ENCODE measurements around the gene TLX1.

Gene TLX1

DNA sequence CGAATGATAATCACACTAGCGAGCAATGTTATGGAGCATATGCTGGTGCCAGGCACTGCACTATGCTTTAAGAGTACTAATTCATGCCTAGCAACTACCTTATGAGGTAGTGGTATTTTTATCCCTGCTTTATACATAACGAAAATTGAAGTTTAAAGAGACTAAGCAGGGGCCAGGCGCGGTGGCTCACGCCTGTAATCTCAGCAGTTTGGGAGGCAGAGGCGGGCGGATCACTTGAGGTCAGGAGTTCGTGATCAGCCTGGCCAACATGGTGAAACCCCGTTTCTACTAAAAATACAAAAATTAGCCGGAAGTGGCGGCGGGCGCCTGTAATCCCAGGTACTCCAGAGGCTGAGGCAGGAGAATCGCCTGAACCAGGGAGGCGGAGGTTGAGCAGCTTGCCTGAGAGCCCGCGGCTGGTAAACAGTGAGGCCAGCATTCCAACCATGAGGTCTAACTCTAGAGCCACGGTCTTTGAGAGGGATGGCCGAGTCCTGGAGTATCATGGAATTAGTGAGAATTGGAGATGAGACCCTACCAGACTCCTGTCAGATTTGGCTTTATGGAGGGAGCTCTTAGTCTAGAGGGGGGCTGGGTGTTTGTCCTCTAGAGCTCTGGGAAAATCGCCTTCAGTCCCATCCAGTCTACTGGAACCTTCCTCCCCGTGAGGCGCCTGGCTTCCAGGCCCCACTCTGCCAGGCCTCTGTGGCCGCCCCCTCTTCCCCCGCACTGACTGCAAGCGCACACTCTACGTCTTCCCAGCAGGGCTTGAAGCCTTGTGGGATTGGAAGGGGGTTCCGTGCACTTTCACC, 11.6 kb downstream of the TLX1 start:
- Histone ChIP-seq H3K9me3 (ENCODE audit: control insufficient read depth, insufficient read depth, low read length) (no peaks in the 10 kb centered on the region), H3F3A (ENCODE audit: control insufficient read depth, insufficient read depth) (no peaks in the 10 kb centered on the region), H3K9me2 (replicated peaks; ENCODE audit: control insufficient read depth, low read length) (no peaks in the 10 kb centered on the region), H3K4me3 (ENCODE audit: low read length) (no peak overlapping the region), H3K36me3 (ENCODE audit: control insufficient read depth, low read length) (no peaks in the 10 kb centered on the region), H4K20me1 (ENCODE audit: control insufficient read depth, insufficient read depth, low read depth, low read length) (no peaks in the 10 kb centered on the region), H3K4me1 (ENCODE audit: control insufficient read depth, low read length) (peaks cover 9% of the 10 kb centered on the region), H3K27me3 (ENCODE audit: control insufficient read depth, low read length) (peaks cover 80% of the 10 kb centered on the region), H3K79me2 (ENCODE audit: control insufficient read depth, low read length) (no peaks in the 10 kb centered on the region), H3K4me2 (ENCODE audit: low read length) (peak overlapping the region; percentile 30; the same call in 1 of the 2 replicates), H3K27ac (ENCODE audit: low read depth, low read length) (no peak overlapping the region)
- TF ChIP-seq EZH2phosphoT487 (IDR thresholded peaks at IDR 0.05; ENCODE audit: borderline replicate concordance, low read length) (no peak), CTCF (IDR thresholded peaks at IDR 0.05; ENCODE audit: low read depth, low read length, poor library complexity, severe bottlenecking) (no peak)

GRCh38 chr10:101143345-101143630, 12.2 kb downstream of the TLX1 start:
- no peaks in the 10 kb centered on the region for H4K20me1 ChIP-seq (ENCODE audit: control insufficient read depth, insufficient read depth, low read depth, low read length)
- H3K27me3 ChIP-seq (ENCODE audit: control insufficient read depth, low read length) = peaks cover 75% of the 10 kb centered on the region
- H3K4me3 ChIP-seq (ENCODE audit: low read length) = no peak overlapping the region
- no peak overlapping the region for H3K27ac ChIP-seq (ENCODE audit: low read depth, low read length)
- TF ChIP-seq CTCF (IDR thresholded peaks at IDR 0.05; ENCODE audit: low read depth, low read length, poor library complexity, severe bottlenecking) (no peak), EZH2phosphoT487 (IDR thresholded peaks at IDR 0.05; ENCODE audit: borderline replicate concordance, low read length) (no peak)
- no peaks in the 10 kb centered on the region for H3F3A ChIP-seq (ENCODE audit: control insufficient read depth, insufficient read depth)
- H3K4me1 ChIP-seq (ENCODE audit: control insufficient read depth, low read length) = peaks cover 9% of the 10 kb centered on the region
- H3K9me3 ChIP-seq (ENCODE audit: control insufficient read depth, insufficient read depth, low read length) = no peaks in the 10 kb centered on the region
- no peaks in the 10 kb centered on the region for H3K79me2 ChIP-seq (ENCODE audit: control insufficient read depth, low read length)
- H3K4me2 ChIP-seq (ENCODE audit: low read length) = no peak overlapping the region
- H3K9me2 ChIP-seq (replicated peaks; ENCODE audit: control insufficient read depth, low read length) = no peaks in the 10 kb centered on the region
- no peaks in the 10 kb centered on the region for H3K36me3 ChIP-seq (ENCODE audit: control insufficient read depth, low read length)

DNA sequence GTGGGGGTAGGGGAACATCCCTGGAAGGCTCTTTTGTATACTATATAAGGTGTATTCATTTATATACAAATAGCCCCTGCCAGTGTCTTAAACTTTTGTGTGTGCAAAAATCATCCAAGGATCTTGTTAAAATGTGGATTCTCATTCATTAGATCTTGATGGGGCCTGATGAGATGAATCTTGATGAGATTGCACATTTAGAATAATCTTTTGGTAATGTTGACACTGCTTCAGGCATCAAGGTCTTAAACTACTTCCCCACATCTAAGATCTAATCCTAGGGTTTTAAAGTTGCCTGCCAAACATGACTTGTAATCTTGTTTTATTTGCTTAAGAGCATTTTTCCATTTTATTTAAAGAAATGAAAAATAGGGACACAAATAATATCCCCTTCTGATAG, 13.0 kb downstream of the TLX1 start:
- H3K79me2 ChIP-seq (ENCODE audit: control insufficient read depth, low read length) = no peaks in the 10 kb centered on the region
- no peak overlapping the region for H3K27ac ChIP-seq (ENCODE audit: low read depth, low read length)
- H3K4me1 ChIP-seq (ENCODE audit: control insufficient read depth, low read length) = peaks cover 9% of the 10 kb centered on the region
- no peak overlapping the region for H3K4me3 ChIP-seq (ENCODE audit: low read length)
- H4K20me1 ChIP-seq (ENCODE audit: control insufficient read depth, insufficient read depth, low read depth, low read length) = no peaks in the 10 kb centered on the region
- no peaks in the 10 kb centered on the region for H3K36me3 ChIP-seq (ENCODE audit: control insufficient read depth, low read length)
- H3K9me3 ChIP-seq (ENCODE audit: control insufficient read depth, insufficient read depth, low read length) = no peaks in the 10 kb centered on the region
- H3K27me3 ChIP-seq (ENCODE audit: control insufficient read depth, low read length) = peaks cover 74% of the 10 kb centered on the region
- TF ChIP-seq CTCF (IDR thresholded peaks at IDR 0.05; ENCODE audit: low read depth, low read length, poor library complexity, severe bottlenecking) (no peak), EZH2phosphoT487 (IDR thresholded peaks at IDR 0.05; ENCODE audit: borderline replicate concordance, low read length) (no peak)
- no peak overlapping the region for H3K4me2 ChIP-seq (ENCODE audit: low read length)
- no peaks in the 10 kb centered on the region for H3K9me2 ChIP-seq (replicated peaks; ENCODE audit: control insufficient read depth, low read length)
- H3F3A ChIP-seq (ENCODE audit: control insufficient read depth, insufficient read depth) = no peaks in the 10 kb centered on the region
